C4-2B (cell line): ENCODE data around the gene SLC1A4.

Experiments used
- H3K27ac ChIP-seq: fragments of 450-650 bp; 2 replicates; pipeline ENCODE4 v1.5.1; 2017
- ZFX ChIP-seq: fragments of 450-650 bp; IDR thresholded peaks from 2 replicates; pipeline ENCODE4 v1.6.1; 2017
- TF ChIP-seq, protein P1 (sequence below): fragments of 450-650 bp; conservative IDR thresholded peaks from 2 replicates; pipeline ENCODE4 v1.5.1; 2017; ENCODE audit warnings: mild to moderate bottlenecking

Gene SLC1A4

DNA sequence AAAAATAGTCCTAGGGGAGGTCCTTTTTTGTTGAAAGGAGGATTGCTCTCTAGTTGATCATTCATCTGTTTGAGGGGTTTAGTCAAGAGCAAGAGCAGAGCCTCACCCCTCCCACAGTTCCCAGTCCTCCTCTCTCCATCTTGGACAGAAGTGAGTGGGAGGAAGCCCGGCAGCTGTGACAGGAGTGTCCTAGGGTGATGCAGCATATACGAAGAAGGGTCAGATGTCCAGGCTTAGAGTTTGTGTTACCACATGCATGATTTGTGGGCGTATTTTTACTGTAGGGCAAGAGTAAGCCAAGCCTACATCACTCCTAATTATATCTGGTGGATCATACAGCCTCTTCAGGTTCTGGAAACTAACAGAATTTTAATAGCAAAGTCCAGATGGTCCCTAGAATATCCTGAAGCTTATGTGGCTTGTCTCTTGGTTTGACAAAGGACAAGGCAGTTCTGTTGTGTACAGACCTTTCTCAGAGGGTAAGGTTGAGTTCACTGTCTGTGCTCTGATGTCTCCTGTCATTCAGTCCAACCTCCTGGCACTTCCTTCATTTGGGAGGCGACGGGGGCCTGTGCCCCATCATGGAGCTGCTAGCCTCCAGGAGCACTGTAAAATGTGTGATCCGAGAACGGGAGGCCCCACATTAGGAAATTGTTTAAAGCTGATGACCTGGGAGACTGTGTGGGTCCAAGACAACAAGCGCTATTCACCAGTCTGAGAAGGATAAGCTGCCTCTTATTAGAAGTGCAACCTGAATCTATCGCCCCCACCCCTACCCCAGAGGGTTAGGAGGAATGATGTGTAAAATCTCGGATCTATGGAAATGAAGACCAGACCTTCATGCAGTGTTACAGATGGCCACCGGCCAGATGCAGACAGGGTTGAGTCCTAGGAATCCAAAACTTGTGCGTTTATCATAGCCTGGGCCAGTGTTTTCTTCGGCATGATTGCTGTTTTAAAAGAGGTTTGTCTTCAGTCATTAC lies 73.9 kb downstream of the SLC1A4 start:
- TF ChIP-seq, protein P1, sequence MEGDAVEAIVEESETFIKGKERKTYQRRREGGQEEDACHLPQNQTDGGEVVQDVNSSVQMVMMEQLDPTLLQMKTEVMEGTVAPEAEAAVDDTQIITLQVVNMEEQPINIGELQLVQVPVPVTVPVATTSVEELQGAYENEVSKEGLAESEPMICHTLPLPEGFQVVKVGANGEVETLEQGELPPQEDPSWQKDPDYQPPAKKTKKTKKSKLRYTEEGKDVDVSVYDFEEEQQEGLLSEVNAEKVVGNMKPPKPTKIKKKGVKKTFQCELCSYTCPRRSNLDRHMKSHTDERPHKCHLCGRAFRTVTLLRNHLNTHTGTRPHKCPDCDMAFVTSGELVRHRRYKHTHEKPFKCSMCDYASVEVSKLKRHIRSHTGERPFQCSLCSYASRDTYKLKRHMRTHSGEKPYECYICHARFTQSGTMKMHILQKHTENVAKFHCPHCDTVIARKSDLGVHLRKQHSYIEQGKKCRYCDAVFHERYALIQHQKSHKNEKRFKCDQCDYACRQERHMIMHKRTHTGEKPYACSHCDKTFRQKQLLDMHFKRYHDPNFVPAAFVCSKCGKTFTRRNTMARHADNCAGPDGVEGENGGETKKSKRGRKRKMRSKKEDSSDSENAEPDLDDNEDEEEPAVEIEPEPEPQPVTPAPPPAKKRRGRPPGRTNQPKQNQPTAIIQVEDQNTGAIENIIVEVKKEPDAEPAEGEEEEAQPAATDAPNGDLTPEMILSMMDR, result no peak
- no peak for TF ChIP-seq ZFX
- H3K27ac ChIP-seq, result no peak overlapping the region

DNA sequence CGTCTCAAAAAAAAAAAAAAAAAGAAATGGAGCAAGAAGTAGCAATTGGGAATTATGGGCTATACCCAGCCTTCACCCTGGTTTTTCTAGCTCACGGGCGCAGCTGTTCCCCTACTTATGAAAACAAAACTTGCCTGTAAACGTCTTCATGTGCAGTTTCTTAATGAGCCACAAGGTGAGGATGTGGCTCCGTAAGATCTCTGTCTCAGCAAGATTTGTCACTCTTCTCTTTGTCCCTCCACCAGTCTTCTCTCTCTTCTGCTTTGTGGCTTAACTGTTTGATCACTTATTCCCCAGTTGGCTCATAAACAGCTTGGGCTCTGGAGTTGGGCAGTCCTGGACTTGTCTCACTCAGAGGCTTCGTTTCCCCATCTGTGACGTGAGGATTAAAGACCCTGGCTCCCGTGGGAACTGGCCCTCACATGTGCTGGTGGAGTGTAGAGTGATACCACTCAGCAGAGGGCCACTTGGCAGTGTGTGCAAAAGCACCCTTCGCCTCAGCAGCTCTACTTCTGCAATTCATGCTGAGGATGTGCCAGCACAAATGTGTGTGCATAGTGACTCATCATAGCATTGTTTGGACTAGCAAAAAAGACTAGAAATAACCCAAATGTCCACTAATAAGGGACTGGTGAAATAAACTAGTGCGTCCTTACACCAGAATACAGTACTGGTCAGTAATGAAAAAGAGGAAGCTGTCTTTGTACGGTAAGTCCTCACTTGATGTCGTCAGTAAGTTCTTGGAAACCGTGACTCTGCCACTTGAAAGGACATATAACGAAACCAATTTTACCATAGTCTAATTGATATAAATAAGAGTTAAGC lies 75.7 kb downstream of the SLC1A4 start:
- no peak for TF ChIP-seq ZFX
- TF ChIP-seq, protein P1, result peak; percentile 66
- no peak overlapping the region for H3K27ac ChIP-seq

DNA sequence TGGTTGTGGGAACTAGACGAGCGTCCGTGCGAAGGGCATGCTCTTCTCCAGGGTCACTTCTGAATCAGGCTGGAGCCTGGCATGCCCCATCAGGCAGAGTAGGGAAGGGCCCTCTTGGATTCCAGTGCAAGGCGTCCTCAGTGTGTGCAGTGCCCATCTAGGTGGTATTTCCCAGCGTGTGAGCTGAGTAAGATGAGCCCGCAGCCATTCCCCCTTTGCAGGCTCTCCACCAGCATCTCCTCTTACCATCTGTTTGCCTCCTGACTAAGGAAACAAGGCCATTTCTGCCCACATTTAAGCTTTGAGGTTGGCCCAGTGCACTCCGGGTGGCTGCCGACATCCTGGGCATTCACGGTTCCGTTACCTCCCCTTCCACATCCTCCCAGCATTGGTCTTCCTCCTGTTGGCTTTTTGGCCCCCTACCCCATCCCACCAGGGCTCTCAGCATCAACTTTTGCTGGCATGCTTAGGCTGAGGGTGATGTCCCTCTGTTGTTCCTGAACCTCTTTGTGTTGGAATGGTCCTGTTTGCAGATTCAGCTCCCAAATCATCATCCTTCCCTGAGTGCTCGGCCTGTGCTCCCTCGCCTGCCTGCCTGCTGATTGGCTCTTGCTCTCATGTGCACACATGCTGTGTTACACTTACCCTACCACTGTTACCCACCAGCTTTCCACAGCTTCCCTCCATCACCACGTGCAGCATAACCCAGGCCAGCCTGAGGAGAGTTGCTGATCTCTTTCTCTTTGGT lies 78.8 kb downstream of the SLC1A4 start:
- TF ChIP-seq, protein P1, result no peak
- TF ChIP-seq ZFX, result no peak
- H3K27ac ChIP-seq, result no peak overlapping the region

DNA sequence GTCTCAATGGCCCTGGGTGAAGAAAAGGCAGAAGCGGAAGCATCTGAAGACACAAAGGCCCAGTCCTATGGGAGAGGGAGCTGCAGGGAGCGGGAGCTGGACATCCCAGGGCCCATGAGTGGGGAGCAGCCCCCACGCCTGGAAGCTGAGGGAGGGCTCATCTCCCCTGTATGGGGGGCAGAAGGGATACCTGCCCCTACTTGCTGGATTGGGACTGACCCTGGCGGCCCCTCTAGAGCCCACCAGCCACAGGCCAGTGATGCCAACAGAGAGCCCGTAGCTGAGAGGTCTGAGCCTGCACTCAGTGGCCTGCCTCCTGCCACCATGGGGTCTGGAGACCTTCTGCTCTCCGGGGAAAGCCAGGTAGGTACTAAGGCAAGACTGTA lies 80.2 kb downstream of the SLC1A4 start:
- H3K27ac ChIP-seq, result no peak overlapping the region
- TF ChIP-seq, protein P1, result no peak
- TF ChIP-seq ZFX, result no peak

DNA sequence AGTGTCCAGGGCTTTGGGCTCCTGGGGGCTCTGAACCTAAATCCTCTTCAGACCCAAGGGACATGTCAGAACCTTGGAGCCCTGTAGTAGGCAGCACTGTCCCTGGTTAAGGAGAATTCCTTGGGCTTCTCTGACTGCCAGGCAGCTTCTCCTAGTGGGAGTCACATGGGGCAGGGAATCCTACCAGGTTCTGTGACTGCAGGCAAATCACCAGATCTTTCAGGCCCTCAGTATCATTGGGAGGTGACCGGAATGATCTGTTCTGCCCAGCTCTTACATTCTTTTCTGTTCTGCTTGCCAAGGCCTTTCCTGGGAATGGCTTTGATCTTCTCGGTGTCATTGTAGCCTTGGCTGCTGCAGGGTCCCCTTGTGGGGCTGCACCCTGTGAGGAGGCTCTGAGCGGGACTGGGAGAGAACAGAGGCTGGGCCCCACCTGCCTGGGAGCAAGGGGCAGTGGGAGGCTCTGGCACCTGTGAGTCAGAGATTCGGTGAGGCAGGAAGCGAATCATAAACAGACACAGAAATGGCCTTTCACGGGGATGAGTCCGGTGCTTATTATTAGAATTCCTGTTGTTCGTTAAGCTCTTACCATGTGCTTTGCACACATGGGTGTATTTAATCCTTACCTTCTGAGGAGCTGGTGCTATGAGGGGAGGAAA lies 81.1 kb downstream of the SLC1A4 start:
- TF ChIP-seq ZFX, result no peak
- TF ChIP-seq, protein P1, result no peak
- no peak overlapping the region for H3K27ac ChIP-seq

DNA sequence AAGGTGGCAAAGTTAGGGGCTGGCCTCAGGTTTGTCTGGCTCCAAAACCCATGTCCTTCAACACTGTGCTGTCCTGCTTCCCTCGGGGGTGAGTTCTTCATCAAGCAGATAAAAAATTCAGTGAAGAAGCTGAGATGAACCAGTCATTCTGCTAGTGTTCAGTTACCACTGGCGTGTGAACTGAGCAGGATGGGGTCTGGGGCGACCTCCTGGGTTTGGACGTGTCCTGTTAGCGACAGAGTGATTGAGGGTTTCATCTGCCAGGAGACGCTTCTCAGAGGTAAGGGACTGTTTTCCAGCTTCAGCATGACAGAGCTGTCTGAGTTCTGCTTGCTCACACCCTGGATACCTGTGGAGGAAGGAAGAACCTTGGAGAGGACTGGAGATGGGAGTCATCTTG lies 81.7 kb downstream of the SLC1A4 start:
- TF ChIP-seq, protein P1, result no peak
- no peak for TF ChIP-seq ZFX
- H3K27ac ChIP-seq, result no peak overlapping the region
